GM13976 (cell line): ENCODE results near the gene PI3.

Experiments used
- DNase-seq: peaks from one replicate; pipeline ENCODE4 v3.0.0; 2012; ENCODE audit warnings: low spot score
- in situ Hi-C: fragments of 300-500 bp; cut with MboI; formaldehyde crosslinking; loops from one replicate; pipeline ENCODE4 v1.12.0; 2022; ENCODE audit warnings: low sequenced_read_pairs, mixed read lengths, inconsistent platforms; ENCODE audit not compliant: unreplicated experiment
- TF ChIP-seq, protein P1 (sequence below): IDR thresholded peaks from 2 replicates; pipeline ENCODE4 v1.5.1; 2012; ENCODE audit warnings: borderline replicate concordance, mild to moderate bottlenecking; ENCODE audit not compliant: insufficient read depth; ENCODE audit errors: extremely low read depth, missing control alignments, control extremely low read depth

Gene PI3

DNA sequence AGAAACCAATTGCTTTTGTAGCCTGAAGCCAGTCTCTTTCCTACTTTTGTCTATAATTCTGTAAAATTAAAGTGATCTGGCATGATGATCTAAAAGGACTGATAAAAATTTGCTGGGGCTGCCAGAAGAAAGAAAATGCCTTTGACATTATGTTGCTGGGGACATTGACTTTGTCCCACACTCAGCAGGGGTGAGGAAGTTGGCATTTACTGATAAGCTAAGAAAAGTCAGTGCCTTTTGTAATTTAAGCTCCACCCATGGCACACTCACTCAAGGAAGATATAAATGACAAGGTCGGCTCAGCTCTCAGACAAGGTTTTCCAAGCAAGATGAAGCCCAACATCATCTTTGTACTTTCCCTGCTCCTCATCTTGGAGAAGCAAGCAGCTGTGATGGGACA, 32.0 kb downstream of the PI3 start, which contains the start of gene SEMG1:
SEMG1 (plus strand) TSS at position 309 of the 400 bp plus-strand sequence; CDS start at position 330, 21 bp downstream.
- no peak for DNase-seq

DNA sequence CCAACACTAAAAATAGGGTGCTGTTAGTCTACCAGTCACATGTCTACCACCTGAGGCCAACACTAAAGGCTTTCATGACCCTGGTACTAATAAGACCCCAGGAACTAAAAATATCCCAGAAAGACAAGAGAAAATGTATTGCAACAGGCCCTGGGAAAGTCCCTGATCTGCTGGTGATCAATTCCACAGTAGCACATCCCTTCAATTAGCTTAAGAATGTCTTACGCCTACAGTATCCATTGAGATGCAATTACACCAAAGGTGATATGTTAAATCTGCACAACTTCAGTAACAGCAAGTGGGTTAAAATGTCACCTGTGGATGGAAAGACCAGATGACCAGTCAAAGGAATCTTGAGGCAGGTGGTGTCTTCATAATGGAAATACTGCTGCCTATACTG, 35.2 kb downstream of the PI3 start:
- TF ChIP-seq, protein P1, sequence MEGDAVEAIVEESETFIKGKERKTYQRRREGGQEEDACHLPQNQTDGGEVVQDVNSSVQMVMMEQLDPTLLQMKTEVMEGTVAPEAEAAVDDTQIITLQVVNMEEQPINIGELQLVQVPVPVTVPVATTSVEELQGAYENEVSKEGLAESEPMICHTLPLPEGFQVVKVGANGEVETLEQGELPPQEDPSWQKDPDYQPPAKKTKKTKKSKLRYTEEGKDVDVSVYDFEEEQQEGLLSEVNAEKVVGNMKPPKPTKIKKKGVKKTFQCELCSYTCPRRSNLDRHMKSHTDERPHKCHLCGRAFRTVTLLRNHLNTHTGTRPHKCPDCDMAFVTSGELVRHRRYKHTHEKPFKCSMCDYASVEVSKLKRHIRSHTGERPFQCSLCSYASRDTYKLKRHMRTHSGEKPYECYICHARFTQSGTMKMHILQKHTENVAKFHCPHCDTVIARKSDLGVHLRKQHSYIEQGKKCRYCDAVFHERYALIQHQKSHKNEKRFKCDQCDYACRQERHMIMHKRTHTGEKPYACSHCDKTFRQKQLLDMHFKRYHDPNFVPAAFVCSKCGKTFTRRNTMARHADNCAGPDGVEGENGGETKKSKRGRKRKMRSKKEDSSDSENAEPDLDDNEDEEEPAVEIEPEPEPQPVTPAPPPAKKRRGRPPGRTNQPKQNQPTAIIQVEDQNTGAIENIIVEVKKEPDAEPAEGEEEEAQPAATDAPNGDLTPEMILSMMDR, result no peak
- in situ Hi-C loops, result no loop called here

More for the DNA sequence above, 32.0 kb downstream of the PI3 start, which contains the start of gene SEMG1:
- in situ Hi-C loops, result no loop called here
- TF ChIP-seq, protein P1, result no peak

DNA sequence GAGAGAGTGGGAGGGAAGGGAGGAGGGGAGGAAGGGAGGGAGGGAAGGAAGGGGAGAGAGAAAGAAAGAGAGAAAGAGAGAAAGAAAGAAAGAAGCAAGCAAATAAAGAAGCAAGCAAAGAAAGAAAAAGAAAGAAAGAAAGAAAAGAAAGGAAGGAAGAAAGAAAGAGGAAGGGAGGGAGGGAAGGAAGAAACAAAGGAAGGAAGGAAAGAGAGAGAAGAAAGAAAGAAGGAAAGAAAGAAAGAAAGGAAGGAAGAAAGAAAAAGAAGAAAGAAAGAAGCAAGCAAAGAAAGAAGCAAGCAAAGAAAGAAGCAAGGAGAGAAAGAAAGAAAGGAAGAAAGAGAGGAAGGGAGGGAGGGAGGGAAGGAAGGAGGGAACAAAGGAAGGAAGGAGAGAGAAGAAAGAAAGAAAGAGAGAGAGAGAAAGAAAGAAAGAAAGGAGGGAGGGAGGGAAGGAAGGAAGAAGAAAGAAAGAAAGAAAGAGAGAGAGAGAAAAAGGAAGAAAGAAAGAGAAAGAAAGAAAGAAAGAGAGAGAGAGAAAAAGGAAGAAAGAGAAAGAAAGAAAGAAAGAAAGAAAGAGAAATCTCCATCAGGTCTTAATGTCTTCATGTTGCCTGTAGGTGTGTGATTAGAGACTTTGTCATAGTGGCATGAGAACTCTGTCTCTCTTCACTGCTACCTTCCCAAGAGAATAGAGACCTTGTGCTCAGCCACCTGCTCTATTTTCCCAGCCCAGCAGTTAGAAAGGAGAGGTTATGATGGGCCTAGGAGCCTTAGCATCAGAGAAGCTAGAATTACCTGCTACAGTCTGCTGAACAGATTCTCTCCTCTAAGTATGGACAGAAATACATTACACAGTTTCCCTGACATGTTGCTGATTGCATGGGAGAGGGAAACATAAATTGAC, 37.1 kb downstream of the PI3 start:
- no peak for DNase-seq
- in situ Hi-C loops, result no loop called here
- TF ChIP-seq, protein P1, result no peak

More for the DNA sequence above, 35.2 kb downstream of the PI3 start:
- no peak for DNase-seq

DNA sequence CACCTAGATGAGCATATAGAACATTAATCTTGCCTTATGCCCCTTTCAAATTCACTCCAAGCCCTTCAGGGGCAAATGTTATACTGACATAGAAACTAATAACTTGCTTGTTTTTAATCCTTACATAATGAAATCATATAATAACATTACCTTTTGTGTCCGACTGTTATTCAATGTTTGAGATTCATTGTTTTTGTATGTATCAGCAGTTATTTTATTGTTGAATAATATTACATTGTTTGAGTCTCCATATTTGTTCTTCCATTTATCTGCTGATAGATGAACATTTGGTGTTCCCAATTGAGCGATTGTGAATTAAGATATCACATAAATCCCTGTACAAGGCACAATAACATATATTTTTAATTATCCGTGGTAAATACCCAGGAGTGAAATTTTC, 38.1 kb downstream of the PI3 start:
- in situ Hi-C loops, result no loop called here
- TF ChIP-seq, protein P1, result no peak
- DNase-seq, result no peak

DNA sequence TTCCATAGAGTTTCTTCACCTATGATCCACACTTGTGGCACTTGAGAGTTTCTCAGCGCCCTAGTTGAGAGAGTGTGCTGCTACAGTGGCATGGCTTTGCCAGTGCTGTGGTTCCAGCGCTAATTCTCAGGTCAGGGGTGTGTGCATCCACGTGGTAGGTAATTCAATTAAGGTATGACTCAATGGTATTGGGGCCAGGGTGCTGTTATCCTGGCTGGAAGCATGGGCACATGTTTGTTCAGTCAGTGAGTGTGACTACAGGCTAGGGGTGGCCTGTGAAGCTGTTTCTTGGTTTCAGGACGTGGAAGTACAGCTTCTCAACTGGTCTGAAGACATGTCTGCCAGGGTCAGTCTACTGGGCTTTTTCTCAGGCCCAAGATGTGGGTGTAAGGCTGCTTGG, 43.4 kb downstream of the PI3 start:
- in situ Hi-C loops, result no loop called here
- TF ChIP-seq, protein P1, result no peak
- no peak for DNase-seq

DNA sequence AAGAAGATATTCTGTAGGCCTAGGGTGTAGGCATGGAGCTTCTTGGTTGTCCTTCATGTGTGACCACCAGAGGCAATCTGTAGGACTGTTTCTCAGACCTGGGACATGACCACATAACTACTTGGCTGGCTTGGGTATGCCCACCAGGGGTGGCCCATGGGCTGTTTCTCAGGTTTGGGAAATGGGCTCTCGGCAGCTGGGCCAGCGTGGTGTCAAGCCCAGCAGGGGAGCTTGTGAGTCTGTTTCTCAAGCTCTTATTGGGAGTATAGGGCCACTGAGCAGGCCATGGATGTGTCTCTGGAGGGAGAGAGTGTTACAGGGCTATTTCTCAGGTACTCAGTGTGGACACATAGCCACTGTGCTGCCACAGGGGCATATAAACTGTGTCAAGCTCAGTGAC, 43.9 kb downstream of the PI3 start:
- in situ Hi-C loops, result no loop called here
- no peak for DNase-seq
- TF ChIP-seq, protein P1, result no peak
